HepG2 (cell line): Measurements from ENCODE around the gene TTC28.
"Not testable (repeated sequence)": the region's sequence is repeated elsewhere in the genome, so short reads cannot be mapped to it uniquely, and the experiment has no call there.

Experiments
- ARID2 ChIP-seq: sonication (generic); formaldehyde crosslinking; IDR thresholded peaks from 2 replicates; pipeline ENCODE4 v1.8.1; 2022; ENCODE audit warnings: mild to moderate bottlenecking, missing genetic modification reagents, borderline replicate concordance
- HDAC6 ChIP-seq: fragments of 200-600 bp; sonication (generic); IDR thresholded peaks from 2 replicates; pipeline ENCODE4 v1.7.0; 2017; ENCODE audit warnings: mild to moderate bottlenecking, antibody characterized with exemption, low read length, low read depth
- KAT8 ChIP-seq: IDR thresholded peaks from 2 replicates; pipeline ENCODE4 v1.6.1; 2016; ENCODE audit warnings: missing genetic modification reagents, missing compliant biosample characterization
- SIN3A ChIP-seq: IDR thresholded peaks from 2 replicates; pipeline ENCODE4 v1.6.1; 2011; ENCODE audit warnings: low read depth, mild to moderate bottlenecking, control low read depth, low read length, borderline replicate concordance
- SP2 ChIP-seq: sonication (generic); formaldehyde crosslinking; IDR thresholded peaks from 2 replicates; pipeline ENCODE4 v1.5.1; 2020; ENCODE audit warnings: mild to moderate bottlenecking, missing genetic modification reagents
- ZNF326 ChIP-seq: sonication (generic); formaldehyde crosslinking; IDR thresholded peaks from 2 replicates; pipeline ENCODE4 v1.4.0; 2020; ENCODE audit warnings: missing genetic modification reagents, borderline replicate concordance
- ZNF350 ChIP-seq: sonication (generic); formaldehyde crosslinking; IDR thresholded peaks from 2 replicates; pipeline ENCODE4 v1.4.0; 2020; ENCODE audit warnings: mild to moderate bottlenecking, low read depth, missing genetic modification reagents, borderline replicate concordance
- ZNF501 ChIP-seq: sonication (generic); formaldehyde crosslinking; IDR thresholded peaks from 2 replicates; pipeline ENCODE4 v1.5.1; 2020; ENCODE audit warnings: mild to moderate bottlenecking, moderate library complexity, missing genetic modification reagents
- TF ChIP-seq, protein P1 (sequence below): sonication (generic); formaldehyde crosslinking; IDR thresholded peaks from 2 replicates; pipeline ENCODE4 v1.4.0; 2020; ENCODE audit warnings: missing genetic modification reagents, borderline replicate concordance
- TF ChIP-seq, protein P2 (sequence below): sonication (generic); formaldehyde crosslinking; IDR thresholded peaks from 2 replicates; pipeline ENCODE4 v1.5.0; 2020; ENCODE audit warnings: mild to moderate bottlenecking, missing genetic modification reagents, moderate library complexity
- TF ChIP-seq, protein P3 (sequence below): sonication (generic); formaldehyde crosslinking; IDR thresholded peaks from 2 replicates; pipeline ENCODE4 v1.4.0; 2020; ENCODE audit warnings: missing genetic modification reagents
- TF ChIP-seq, protein P4 (sequence below): sonication (generic); formaldehyde crosslinking; IDR thresholded peaks from 2 replicates; pipeline ENCODE4 v1.5.1; 2020; ENCODE audit warnings: mild to moderate bottlenecking, missing genetic modification reagents, moderate library complexity

DNA sequence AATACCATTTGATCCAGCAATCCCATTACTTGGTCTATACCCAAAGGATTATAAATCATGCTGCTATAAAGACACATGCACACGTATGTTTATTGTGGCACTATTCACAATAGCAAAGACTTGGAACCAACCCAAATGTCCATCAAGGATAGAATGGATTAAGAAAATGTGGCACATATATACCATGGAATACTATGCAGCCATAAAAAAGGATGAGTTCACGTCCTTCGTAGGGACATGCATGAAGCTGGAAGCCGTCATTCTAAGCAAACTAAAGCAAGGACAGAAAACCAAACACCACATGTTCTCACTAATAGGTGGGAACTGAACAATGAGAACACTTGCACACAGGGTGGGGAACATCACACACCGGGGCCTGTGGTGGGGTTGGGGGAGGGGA, 464.9 kb downstream of the TTC28 start:
- TF ChIP-seq ARID2 (CRISPR knock-in tag); SIN3A; KAT8 (CRISPR knock-in tag); HDAC6; ZNF350 (CRISPR knock-in tag); SP2 (CRISPR knock-in tag); ZNF326 (CRISPR knock-in tag); ZNF501: not testable (repeated sequence)
- TF ChIP-seq, protein P1, sequence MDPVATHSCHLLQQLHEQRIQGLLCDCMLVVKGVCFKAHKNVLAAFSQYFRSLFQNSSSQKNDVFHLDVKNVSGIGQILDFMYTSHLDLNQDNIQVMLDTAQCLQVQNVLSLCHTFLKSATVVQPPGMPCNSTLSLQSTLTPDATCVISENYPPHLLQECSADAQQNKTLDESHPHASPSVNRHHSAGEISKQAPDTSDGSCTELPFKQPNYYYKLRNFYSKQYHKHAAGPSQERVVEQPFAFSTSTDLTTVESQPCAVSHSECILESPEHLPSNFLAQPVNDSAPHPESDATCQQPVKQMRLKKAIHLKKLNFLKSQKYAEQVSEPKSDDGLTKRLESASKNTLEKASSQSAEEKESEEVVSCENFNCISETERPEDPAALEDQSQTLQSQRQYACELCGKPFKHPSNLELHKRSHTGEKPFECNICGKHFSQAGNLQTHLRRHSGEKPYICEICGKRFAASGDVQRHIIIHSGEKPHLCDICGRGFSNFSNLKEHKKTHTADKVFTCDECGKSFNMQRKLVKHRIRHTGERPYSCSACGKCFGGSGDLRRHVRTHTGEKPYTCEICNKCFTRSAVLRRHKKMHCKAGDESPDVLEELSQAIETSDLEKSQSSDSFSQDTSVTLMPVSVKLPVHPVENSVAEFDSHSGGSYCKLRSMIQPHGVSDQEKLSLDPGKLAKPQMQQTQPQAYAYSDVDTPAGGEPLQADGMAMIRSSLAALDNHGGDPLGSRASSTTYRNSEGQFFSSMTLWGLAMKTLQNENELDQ (CRISPR knock-in tag), result not testable (repeated sequence)
- TF ChIP-seq, protein P2, sequence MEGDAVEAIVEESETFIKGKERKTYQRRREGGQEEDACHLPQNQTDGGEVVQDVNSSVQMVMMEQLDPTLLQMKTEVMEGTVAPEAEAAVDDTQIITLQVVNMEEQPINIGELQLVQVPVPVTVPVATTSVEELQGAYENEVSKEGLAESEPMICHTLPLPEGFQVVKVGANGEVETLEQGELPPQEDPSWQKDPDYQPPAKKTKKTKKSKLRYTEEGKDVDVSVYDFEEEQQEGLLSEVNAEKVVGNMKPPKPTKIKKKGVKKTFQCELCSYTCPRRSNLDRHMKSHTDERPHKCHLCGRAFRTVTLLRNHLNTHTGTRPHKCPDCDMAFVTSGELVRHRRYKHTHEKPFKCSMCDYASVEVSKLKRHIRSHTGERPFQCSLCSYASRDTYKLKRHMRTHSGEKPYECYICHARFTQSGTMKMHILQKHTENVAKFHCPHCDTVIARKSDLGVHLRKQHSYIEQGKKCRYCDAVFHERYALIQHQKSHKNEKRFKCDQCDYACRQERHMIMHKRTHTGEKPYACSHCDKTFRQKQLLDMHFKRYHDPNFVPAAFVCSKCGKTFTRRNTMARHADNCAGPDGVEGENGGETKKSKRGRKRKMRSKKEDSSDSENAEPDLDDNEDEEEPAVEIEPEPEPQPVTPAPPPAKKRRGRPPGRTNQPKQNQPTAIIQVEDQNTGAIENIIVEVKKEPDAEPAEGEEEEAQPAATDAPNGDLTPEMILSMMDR, result not testable (repeated sequence)
- TF ChIP-seq, protein P3, sequence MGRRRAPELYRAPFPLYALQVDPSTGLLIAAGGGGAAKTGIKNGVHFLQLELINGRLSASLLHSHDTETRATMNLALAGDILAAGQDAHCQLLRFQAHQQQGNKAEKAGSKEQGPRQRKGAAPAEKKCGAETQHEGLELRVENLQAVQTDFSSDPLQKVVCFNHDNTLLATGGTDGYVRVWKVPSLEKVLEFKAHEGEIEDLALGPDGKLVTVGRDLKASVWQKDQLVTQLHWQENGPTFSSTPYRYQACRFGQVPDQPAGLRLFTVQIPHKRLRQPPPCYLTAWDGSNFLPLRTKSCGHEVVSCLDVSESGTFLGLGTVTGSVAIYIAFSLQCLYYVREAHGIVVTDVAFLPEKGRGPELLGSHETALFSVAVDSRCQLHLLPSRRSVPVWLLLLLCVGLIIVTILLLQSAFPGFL (CRISPR knock-in tag), result not testable (repeated sequence)
- TF ChIP-seq, protein P4, sequence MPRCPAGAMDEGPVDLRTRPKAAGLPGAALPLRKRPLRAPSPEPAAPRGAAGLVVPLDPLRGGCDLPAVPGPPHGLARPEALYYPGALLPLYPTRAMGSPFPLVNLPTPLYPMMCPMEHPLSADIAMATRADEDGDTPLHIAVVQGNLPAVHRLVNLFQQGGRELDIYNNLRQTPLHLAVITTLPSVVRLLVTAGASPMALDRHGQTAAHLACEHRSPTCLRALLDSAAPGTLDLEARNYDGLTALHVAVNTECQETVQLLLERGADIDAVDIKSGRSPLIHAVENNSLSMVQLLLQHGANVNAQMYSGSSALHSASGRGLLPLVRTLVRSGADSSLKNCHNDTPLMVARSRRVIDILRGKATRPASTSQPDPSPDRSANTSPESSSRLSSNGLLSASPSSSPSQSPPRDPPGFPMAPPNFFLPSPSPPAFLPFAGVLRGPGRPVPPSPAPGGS (CRISPR knock-in tag), result not testable (repeated sequence)
